Measurements from ENCODE around the gene CDHR1.

DNA sequence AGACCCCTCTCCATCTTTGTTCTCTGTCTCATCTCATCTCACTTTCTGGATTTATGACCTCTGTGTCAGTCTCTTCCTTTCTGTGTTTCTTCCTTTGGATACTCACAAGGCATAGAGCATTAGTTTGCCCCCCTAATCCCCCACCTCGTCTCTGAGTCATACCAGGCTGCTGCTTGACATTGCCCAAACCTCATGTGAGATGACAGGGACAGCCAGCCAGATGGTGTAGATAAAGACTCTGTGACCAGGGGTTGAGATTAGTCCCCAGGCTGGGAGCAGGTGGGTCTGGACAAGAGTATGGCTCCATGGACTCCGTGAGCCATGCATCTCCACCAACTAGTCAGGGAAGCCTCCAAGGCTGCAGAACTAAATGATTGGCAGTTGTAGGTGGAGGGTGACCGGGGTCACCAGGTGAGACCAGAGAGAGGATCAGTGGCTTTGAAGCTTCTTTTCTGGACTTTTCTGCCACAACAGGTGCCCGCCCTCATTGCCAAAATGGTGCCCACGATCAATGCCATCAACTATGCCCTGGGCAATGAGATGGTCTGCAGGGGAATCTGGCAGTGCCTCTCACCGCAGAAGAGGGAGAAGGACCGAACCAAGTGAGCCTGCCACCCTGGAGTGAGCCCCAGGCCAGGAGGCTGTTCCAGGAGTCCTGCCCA lies 63.8 kb downstream of the CDHR1 start:
- TF ChIP-seq CTCF (IDR thresholded peaks at IDR 0.05) = no peak
- no peak for TF ChIP-seq POLR2A (IDR thresholded peaks at IDR 0.05)

Data from heart left ventricle (tissue), 13 donors.